NCI-H524 (cell line): ENCODE results near the gene TAGLN2.

Experiments used
- DNase-seq, 2 experiments: peaks; one replicate each; lab custom pipeline; 2025; lab: John Stamatoyannopoulos, UW

The TAGLN2 gene

DNA sequence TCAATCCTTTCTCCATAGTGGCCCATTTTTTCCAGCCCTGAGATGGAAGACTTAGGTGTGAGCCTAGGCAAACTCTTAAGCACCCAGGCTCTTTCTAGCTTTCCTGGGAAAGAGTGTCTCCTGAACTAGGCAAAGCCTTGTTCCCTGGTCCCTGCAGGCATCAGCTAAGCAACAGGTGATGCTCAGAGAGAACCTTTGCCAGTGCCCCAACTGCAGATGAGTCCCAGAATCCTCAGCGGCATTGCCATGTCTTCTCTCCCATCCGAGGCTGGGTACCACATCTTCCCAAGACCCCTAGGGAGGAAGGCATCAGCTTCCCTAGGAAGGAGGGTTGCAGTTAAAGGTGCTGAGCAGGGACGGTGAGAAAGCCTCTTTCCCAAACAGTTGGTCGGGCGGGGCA is 54.6 kb downstream of the TAGLN2 start:
- DNase-seq: no peak

DNA sequence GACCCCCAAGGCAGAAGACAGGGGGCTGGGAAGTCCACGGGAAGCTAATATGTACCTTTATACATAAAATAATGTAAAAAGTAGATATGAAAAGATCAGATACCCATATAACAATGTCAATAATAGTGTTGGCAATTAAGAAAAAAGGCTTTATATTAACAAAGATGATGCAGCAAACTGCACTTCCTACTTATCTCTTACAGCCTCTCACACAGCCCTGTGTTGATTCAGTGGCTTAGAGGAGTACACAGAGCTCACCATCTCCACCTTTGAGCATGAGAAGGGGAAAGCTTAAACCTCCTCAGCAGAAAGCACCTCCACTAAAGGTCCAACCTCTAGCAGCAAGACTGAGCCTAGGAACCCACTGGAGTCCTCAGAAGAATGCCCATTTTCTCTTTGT is 55.7 kb downstream of the TAGLN2 start:
- DNase-seq: no peak

- no peak for DNase-seq
Measured at GRCh38 chr1:159869173-159869572, 56.1 kb downstream of the TAGLN2 start.

- peak in 1 of 2 experiments; percentile 24 for DNase-seq
Measured at GRCh38 chr1:159868766-159869165, 56.5 kb downstream of the TAGLN2 start.
